HFF-Myc (cell line): ENCODE measurements around the gene MPHOSPH8.

Experiments
- DNase-seq: peaks from one replicate; pipeline ENCODE4 v3.0.0-alpha.2; 2011; ENCODE audit warnings: low read depth; ENCODE audit errors: extremely low read depth
- H3K4me3 ChIP-seq: replicated peaks from 2 replicates; pipeline ENCODE4 v1.5.1; 2011; ENCODE audit warnings: low read depth, mild to moderate bottlenecking, control low read depth, low read length
- TF ChIP-seq, protein P1 (sequence below): IDR thresholded peaks from 2 replicates; pipeline ENCODE4 v1.5.1; 2012; ENCODE audit warnings: mild to moderate bottlenecking, low read depth, low read length, control low read depth; ENCODE audit errors: missing control alignments

The MPHOSPH8 gene

GRCh38 chr13:19650742-19651141 is 17.3 kb downstream of the MPHOSPH8 start:
- DNase-seq = no peak
- TF ChIP-seq, protein P1, sequence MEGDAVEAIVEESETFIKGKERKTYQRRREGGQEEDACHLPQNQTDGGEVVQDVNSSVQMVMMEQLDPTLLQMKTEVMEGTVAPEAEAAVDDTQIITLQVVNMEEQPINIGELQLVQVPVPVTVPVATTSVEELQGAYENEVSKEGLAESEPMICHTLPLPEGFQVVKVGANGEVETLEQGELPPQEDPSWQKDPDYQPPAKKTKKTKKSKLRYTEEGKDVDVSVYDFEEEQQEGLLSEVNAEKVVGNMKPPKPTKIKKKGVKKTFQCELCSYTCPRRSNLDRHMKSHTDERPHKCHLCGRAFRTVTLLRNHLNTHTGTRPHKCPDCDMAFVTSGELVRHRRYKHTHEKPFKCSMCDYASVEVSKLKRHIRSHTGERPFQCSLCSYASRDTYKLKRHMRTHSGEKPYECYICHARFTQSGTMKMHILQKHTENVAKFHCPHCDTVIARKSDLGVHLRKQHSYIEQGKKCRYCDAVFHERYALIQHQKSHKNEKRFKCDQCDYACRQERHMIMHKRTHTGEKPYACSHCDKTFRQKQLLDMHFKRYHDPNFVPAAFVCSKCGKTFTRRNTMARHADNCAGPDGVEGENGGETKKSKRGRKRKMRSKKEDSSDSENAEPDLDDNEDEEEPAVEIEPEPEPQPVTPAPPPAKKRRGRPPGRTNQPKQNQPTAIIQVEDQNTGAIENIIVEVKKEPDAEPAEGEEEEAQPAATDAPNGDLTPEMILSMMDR = no peak
- no peak overlapping the region for H3K4me3 ChIP-seq

DNA sequence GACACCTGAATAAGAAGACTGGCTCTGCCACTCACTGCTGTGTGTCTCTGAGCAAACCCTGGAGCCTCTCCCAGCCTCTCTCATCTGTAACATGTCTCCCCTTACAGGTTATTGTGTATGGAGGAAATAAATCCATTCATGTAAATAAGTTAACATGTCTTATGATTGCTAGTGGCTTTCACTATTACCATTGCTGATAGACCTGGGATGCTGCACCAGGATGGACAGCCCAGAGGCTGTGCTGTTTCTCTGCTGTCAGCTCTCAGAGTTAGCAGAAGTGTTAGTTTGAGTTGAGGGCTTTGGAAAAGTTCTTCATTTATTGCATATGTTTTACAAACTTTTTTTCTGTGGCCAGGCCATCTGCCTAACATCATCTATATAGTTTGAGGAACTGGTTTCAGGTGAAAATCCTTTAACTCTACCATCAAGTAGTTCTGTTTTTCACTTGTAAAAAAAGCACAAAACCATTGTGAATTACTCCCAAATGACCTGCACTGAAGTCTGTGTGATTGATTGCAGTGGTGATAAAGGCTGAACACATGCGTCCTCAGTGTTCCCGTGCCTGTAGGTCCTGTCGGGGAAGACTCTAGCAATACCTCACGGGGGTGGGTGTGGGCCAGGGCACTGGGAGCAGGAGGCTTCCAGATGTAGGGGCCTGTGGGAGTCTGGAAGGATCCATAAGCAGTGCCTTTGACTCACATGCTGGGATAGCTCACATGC is 24.6 kb downstream of the MPHOSPH8 start:
- no peak for DNase-seq
- H3K4me3 ChIP-seq = no peak overlapping the region
- TF ChIP-seq, protein P1 = no peak

- TF ChIP-seq, protein P1 = no peak
- DNase-seq = no peak
- no peak overlapping the region for H3K4me3 ChIP-seq
These were observed 25.4 kb downstream of the MPHOSPH8 start for GRCh38 chr13:19658831-19659230.

DNA sequence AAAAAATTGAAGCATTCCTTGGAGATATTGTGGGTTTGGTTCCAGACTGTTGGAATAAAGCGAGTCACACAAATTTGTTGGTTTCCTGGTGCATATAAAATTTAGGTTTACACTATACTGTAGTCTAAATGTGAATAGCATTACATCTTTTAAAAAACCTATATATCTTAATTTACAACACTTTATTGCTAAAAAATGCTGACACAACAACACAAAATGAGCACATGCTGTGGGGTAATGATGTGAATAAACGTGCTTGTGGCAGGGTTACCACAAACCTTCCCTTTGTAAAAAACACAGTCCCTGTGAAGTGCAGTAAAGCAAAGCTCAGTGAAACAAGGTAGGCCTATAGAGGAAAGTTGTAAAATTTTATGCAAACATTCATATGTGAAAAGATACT is 27.7 kb downstream of the MPHOSPH8 start:
- TF ChIP-seq, protein P1 = no peak
- DNase-seq = no peak
- H3K4me3 ChIP-seq = no peak overlapping the region

DNA sequence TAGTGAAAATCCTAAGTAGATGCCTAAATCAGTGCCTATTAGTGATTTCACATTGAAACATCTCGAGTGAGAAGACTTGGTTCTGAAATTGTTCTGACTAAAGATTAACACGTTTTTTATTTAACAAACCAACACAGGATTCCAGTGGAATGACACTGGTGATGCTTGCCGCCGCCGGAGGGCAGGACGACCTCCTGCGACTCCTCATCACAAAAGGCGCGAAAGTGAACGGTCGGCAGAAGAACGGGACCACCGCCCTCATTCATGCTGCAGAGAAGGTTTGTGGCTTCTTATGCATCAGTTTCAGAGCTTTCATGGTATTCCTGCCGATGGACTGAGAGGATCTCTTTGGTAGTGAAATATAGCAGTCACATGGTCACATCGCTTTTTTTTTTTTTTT is 28.1 kb downstream of the MPHOSPH8 start:
- H3K4me3 ChIP-seq = no peak overlapping the region
- TF ChIP-seq, protein P1 = no peak
- no peak for DNase-seq

- TF ChIP-seq, protein P1 = no peak
- no peak overlapping the region for H3K4me3 ChIP-seq
- no peak for DNase-seq
These were observed 30.0 kb downstream of the MPHOSPH8 start for GRCh38 chr13:19663416-19663979.
